Middle frontal gyrus (tissue), 1 donor: ENCODE measurements around the gene TNFRSF6B.
A peak's percentile ranks its signal among the peaks of the same experiment; 100 is the strongest.
"Not testable (repeated sequence)": the region's sequence is repeated elsewhere in the genome, so short reads cannot be mapped to it uniquely, and the experiment has no call there.

Experiments
- DNase-seq: peaks from one replicate; pipeline ENCODE4 v3.0.0-alpha.2; 2015; ENCODE audit warnings: low spot score; ENCODE audit errors: extremely low spot score

The TNFRSF6B gene, protein sequence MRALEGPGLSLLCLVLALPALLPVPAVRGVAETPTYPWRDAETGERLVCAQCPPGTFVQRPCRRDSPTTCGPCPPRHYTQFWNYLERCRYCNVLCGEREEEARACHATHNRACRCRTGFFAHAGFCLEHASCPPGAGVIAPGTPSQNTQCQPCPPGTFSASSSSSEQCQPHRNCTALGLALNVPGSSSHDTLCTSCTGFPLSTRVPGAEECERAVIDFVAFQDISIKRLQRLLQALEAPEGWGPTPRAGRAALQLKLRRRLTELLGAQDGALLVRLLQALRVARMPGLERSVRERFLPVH

DNA sequence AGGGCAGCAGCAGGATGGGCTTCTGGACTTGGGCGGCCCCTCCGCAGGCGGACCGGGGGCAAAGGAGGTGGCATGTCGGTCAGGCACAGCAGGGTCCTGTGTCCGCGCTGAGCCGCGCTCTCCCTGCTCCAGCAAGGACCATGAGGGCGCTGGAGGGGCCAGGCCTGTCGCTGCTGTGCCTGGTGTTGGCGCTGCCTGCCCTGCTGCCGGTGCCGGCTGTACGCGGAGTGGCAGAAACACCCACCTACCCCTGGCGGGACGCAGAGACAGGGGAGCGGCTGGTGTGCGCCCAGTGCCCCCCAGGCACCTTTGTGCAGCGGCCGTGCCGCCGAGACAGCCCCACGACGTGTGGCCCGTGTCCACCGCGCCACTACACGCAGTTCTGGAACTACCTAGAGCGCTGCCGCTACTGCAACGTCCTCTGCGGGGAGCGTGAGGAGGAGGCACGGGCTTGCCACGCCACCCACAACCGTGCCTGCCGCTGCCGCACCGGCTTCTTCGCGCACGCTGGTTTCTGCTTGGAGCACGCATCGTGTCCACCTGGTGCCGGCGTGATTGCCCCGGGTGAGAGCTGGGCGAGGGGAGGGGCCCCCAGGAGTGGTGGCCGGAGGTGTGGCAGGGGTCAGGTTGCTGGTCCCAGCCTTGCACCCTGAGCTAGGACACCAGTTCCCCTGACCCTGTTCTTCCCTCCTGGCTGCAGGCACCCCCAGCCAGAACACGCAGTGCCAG is at the start of gene TNFRSF6B:
TNFRSF6B (plus strand) TSS at position 25 of the 729 bp plus-strand sequence; CDS start at position 141, 116 bp downstream.
- DNase-seq = no peak

DNA sequence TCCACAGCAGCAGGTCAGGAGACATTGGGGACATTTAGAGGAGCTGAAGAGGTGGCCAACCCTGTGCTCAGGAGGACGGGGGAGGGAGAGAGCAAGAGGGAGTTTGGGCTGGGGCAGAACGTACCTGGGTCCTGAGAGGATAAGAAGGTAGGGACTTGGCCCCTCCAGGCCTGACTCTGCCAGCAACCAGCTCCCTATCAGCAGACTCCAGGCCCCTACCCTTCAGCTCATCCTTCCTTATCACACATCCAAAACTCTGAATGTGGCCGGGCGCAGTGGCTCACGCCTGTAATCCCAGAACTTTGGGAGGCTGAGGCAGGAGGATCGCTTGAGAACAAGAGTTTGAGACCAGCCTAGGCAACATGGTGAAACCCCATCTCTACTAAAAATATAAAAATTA is 48.3 kb upstream of the TNFRSF6B start:
- DNase-seq = no peak

DNA sequence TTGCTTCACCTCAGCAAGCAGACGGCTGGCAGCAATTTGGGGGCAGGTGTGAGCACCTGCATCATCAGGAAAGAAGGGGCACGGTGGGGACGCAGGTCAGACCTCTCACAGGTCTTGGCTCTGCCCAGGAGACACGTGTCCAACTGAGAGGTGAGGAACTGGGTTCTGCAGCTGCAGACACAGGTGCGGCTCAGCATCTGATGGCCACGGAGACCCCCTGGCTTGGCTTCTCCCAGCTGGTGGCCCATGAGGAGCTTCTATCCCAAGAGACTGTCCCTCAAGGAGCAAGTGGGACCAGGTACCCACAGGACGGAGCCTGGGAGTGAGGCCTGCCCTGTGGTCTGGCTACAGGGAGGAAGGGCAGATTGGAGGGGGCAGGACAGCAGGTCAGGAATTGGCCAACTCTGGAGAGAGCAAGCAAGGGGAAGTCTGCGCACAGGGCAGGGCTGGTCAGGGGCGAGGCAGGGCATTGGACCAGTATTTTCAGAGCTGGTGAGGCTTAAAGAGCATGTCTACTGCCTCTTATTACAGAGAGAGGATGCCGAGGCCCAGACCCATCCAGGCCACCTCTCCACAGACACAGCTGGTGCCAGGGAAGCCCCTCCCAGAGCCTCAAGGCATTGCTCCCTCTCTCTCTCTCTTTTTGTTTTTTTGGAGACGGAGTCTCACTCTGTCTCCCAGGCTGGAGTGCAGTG is 47.4 kb upstream of the TNFRSF6B start:
- DNase-seq = no peak

GRCh38 chr20:63650486-63650885 is 46.0 kb upstream of the TNFRSF6B start:
- not testable (repeated sequence) for DNase-seq

GRCh38 chr20:63651942-63652191 is 44.6 kb upstream of the TNFRSF6B start:
- no peak for DNase-seq

GRCh38 chr20:63652192-63652980 is 44.1 kb upstream of the TNFRSF6B start:
- no peak for DNase-seq

DNA sequence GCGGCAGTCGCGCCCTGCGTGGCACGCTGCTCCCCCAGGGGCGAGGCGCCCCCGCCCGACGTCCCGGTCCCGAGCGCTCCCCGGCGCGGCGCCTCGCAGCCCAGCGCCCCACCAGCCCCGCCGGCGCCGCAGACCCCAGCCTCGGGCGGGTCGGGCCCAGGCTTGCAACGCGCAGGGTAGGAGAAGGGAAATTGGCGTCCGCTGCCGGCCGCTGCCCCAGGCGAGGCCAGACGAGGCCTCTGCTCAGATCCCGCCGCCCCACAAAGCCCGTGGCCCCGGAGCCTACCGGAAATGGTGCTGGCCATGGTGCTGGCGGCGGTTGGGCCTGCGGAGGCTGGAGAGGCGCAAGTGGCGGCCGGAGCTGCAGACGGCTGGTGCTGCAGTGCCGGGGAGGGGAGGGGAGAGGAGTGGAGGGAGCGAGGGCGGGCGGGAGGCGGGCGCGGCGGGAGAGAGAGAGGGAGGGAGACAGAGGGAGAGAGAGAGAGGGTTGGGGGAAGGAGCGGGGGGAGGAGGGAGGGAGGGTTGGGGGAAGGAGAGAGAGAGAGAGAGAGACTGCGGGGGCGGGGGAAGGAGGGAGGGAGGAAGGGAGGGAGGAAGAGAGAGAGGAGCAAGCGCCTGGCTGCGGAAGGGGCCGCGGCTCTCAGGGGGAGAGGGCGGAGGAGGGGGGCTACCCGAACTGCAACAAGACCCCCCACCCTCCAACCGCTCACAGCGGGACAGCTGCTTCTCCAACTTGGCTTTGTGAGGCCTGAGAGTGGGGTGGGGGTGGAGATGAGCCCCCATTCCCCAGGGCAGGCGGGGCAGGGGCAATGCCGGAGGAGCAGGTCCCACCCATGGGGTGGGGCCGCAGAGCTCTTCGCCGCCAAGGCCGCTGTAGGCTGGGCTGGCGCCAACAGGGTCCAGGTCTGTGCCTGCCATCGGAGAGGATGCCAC is 43.1 kb upstream of the TNFRSF6B start, which contains the start of gene STMN3:
STMN3 (minus strand) TSS at position 384 of the 933 bp plus-strand sequence; CDS start at position 305, 79 bp downstream.
- peak; percentile 54 for DNase-seq

GRCh38 chr20:63653974-63654668 is 42.3 kb upstream of the TNFRSF6B start:
- no peak for DNase-seq

DNA sequence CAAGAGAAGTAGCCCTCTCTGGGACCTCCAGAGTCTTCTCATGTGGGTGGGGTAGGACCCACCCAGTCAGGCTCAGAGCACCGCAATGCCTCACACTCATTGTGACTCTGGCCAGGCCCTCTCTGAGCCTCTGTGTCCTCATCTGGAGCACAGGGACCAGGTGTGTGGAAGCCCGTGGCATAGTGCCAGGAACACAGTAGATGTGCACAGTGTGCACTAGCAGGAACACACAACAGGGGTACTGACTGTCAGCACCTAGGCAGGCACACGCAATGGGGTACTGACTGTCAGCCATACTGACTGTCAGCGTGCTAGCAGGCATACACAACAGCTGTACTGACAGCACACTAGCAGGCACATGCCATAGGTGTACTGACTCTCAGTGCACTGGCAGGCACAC is 41.2 kb upstream of the TNFRSF6B start:
- no peak for DNase-seq

- DNase-seq = no peak
Observed at GRCh38 chr20:63656451-63656850, 40.0 kb upstream of the TNFRSF6B start.

DNA sequence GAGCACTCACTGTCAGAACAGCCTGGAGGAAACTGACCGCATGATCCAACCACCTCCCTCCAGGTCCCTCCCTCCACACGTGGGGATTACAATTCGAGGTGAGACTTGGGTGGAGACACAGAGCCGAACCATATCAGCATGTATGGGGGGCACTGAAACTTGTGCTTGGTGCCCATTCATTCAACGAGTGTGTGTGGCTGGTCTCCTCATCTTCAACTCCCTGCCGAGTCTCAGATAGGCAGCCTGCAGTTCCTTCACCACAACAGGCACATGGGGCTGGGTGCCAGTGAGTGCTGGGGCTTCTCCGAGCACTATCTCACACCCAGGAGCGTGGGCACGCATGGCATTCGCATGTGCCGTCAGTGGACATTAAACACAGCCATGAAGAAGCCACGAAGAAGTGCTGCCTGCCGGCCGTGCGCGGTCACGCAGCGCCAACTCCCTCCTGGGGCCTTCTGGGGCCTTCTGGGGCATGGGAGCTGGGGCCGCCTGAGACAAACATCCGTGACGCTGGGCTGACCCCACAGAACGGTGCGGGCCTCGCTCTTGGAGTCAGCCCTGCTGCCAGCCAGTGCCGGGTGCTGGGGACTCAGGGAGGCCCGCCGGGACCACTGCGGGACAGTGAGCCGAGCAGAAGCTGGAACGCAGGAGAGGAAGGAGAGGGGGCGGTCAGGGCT is 39.1 kb upstream of the TNFRSF6B start:
- no peak for DNase-seq

DNA sequence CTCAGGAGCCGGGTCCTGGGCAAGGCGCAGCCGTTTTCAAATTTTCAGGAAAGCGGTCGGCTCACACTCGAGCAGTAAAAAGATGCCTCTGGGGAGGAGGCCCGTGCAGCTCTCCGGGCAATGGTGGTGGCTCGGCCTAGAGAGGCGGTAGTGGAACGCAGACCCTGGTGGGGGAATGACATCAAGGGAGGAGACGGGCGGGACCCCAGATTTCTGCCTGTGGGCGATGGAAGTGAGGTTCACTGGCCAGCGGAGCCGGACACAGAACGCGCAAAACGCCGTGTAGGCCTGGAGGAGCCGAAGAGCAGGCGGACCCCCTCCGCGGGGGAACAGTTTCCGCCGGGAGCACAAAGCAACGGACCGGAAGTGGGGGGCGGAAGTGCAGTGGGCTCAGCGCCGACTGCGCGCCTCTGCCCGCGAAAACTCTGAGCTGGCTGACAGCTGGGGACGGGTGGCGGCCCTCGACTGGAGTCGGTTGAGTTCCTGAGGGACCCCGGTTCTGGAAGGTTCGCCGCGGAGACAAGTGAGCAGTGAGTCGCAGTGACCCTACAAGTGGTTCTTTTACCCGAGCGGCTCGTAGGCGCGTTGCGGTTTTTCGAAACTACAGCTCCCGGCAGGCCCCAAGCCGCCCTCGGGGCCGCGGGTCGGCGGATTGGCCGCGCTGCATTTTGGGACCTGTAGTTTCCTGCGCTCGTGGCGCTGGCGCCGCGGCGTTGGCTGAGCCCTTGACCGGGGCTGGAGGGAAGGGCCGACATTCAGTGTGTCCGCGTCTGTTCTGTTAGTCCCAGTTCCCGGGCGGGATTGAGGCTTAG is 38.3 kb upstream of the TNFRSF6B start, which contains the start of gene RTEL1:
RTEL1 (plus strand) TSS at position 376 of the 812 bp plus-strand sequence. CDS start 1,091 bp downstream, outside the sequence.
- peak; percentile 85 for DNase-seq

DNA sequence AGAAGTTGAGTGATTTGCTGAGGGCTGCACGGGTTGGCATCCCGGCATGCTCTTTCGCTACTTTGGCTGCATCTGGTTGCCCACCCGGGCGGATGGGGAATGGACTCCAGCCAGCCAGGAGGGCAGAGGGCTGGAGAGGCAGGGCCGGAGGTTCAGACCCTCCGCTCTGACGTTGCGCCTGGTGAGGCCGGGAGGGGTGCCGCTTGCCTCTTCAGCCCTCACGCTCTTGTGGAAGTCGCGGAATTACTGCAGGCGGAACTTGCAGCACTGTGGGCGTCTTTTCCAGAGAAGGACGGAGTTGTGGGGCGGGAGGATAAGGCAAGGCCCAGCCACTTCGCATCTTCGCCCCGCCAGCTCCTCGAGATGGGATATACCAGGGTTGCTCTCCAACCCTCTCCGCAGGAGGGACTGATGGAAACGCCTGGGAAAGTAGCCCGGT is 37.7 kb upstream of the TNFRSF6B start:
- DNase-seq = peak; percentile 5

GRCh38 chr20:63659370-63659769 is 37.1 kb upstream of the TNFRSF6B start:
- no peak for DNase-seq

DNA sequence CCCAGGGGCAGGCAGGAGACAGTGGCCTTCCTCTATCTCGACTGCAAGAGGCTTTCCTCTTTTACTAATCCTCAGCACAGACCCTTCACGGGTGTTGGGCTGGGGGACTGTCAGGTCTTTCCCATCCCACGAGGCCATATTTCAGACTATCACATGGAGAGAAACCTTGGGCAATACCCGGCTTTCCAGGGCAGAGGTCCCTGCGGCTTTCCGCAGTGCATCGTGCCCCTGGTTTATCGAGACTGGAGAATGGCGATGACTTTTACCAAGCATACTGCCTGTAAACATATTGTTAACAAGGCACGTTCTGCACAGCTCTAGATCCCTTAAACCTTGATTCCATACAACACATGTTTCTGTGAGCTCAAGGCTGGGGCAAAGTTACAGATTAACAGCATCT is 36.3 kb upstream of the TNFRSF6B start:
- DNase-seq = not testable (repeated sequence)

DNA sequence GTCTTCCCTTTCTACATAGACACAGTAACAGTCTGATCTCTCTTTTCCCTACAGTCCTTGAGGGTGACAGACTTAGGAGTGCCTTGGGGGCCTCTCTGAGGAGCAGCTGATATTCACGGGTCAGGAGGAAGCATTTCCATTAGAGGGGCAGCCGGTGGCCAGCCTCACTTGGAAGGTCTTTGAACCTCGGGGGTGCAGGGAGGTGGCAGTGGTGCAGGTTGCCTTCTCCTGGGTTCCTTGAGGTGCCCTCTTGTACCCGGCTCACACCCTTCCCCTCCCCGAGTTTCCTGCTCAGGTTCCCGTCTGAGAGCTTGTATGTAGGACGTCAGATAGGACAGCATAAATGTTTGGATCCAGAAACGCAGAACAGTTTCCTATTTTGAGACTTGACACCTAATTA is 35.8 kb upstream of the TNFRSF6B start:
- no peak for DNase-seq

DNA sequence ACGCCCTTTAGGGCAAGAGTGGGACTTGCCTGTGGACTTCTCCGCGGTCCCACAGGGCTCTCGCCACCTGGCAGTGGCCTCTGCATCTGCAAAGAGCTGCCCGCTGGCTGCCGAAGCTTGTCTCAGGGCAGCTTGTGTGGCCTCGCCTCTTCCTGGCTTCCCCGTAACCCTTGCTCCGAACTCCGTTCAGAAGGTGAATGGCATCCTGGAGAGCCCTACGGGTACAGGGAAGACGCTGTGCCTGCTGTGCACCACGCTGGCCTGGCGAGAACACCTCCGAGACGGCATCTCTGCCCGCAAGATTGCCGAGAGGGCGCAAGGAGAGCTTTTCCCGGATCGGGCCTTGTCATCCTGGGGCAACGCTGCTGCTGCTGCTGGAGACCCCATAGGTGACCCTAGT is 35.3 kb upstream of the TNFRSF6B start:
- no peak for DNase-seq
